A549 (cell line): ENCODE measurements around the gene FAM13A.

Source experiments
- BHLHE40 ChIP-seq: IDR thresholded peaks from 2 replicates; pipeline ENCODE4 v1.6.1; 2012; ENCODE audit warnings: low read depth, low read length, inconsistent platforms
- CHD4 ChIP-seq: fragments of 200-600 bp; sonication (generic); IDR thresholded peaks from 2 replicates; pipeline ENCODE4 v1.6.1; 2016; ENCODE audit warnings: antibody characterized with exemption, mild to moderate bottlenecking, borderline replicate concordance
- CTCF ChIP-seq: fragments of >200 bp; sonication (Bioruptor Twin); formaldehyde crosslinking; IDR thresholded peaks from 3 replicates; pipeline ENCODE4 v1.5.1; 2016
- MYC ChIP-seq: IDR thresholded peaks from 2 replicates; pipeline ENCODE4 v1.6.1; 2012; ENCODE audit warnings: mild to moderate bottlenecking, inconsistent platforms, low read length, improper control_type of control experiment, borderline replicate concordance
- POLR2A ChIP-seq: IDR thresholded peaks from 2 replicates; pipeline ENCODE4 v1.6.1; 2012; ENCODE audit warnings: mild to moderate bottlenecking, low read length
- SMC3 ChIP-seq: fragments of >200 bp; sonication (Bioruptor Twin); formaldehyde crosslinking; IDR thresholded peaks from 3 replicates; pipeline ENCODE4 v1.6.1; 2018; ENCODE audit warnings: inconsistent platforms
- TP53 ChIP-seq: fragments of 250-450 bp; sonication (Bioruptor Pico); IDR thresholded peaks from 2 replicates; pipeline ENCODE4 v1.5.0; 2021; ENCODE audit warnings: mild to moderate bottlenecking, moderate library complexity
- TF ChIP-seq, protein P1 (sequence below): IDR thresholded peaks from 2 replicates; pipeline ENCODE4 v1.6.1; 2012; ENCODE audit warnings: low read depth, borderline replicate concordance
- TF ChIP-seq, protein P2 (sequence below): fragments of 200-600 bp; sonication (generic); IDR thresholded peaks from 2 replicates; pipeline ENCODE4 v1.6.1; 2016; ENCODE audit warnings: antibody characterized with exemption, mild to moderate bottlenecking, moderate library complexity

- TF ChIP-seq MYC (no peak), POLR2A (no peak), BHLHE40 (no peak), CTCF (no peak), SMC3 (no peak), CHD4 (no peak), TP53 (no peak)
- TF ChIP-seq, protein P1, sequence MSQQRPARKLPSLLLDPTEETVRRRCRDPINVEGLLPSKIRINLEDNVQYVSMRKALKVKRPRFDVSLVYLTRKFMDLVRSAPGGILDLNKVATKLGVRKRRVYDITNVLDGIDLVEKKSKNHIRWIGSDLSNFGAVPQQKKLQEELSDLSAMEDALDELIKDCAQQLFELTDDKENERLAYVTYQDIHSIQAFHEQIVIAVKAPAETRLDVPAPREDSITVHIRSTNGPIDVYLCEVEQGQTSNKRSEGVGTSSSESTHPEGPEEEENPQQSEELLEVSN = no peak
- TF ChIP-seq, protein P2, sequence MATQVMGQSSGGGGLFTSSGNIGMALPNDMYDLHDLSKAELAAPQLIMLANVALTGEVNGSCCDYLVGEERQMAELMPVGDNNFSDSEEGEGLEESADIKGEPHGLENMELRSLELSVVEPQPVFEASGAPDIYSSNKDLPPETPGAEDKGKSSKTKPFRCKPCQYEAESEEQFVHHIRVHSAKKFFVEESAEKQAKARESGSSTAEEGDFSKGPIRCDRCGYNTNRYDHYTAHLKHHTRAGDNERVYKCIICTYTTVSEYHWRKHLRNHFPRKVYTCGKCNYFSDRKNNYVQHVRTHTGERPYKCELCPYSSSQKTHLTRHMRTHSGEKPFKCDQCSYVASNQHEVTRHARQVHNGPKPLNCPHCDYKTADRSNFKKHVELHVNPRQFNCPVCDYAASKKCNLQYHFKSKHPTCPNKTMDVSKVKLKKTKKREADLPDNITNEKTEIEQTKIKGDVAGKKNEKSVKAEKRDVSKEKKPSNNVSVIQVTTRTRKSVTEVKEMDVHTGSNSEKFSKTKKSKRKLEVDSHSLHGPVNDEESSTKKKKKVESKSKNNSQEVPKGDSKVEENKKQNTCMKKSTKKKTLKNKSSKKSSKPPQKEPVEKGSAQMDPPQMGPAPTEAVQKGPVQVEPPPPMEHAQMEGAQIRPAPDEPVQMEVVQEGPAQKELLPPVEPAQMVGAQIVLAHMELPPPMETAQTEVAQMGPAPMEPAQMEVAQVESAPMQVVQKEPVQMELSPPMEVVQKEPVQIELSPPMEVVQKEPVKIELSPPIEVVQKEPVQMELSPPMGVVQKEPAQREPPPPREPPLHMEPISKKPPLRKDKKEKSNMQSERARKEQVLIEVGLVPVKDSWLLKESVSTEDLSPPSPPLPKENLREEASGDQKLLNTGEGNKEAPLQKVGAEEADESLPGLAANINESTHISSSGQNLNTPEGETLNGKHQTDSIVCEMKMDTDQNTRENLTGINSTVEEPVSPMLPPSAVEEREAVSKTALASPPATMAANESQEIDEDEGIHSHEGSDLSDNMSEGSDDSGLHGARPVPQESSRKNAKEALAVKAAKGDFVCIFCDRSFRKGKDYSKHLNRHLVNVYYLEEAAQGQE = no peak
Measured at GRCh38 chr4:88751258-88752075, 305.5 kb downstream of the FAM13A start.
